Uterus (tissue), 4 donors: ENCODE measurements around the gene MYO1A. TPM values are rescaled to one million over a fixed set of nuclear protein-coding genes. Genes with fewer than 3 reads are reported as not detected.

Experiments used
- DNase-seq, 2 donors: peaks; one replicate each; pipeline ENCODE4 v3.0.0-alpha.2; 2019 to 2020
- H3K27ac ChIP-seq, 2 donors: fragments of 200-600 bp; sonication (generic); 1 replicate in 1 of 2; 2 replicates in 1 of 2; pipeline ENCODE4 v1.5.1; 2016 to 2018
- H3K27me3 ChIP-seq, 2 donors: fragments of 200-600 bp; sonication (generic); one replicate each; pipeline ENCODE4 v1.5.1; 2018 to 2019; ENCODE audit warnings: control low read depth in 1 of 2
- H3K36me3 ChIP-seq, 2 donors: fragments of 200-600 bp; sonication (generic); one replicate each; pipeline ENCODE4 v1.5.1; 2019; ENCODE audit warnings: control low read depth in 1 of 2
- H3K4me1 ChIP-seq, 2 donors: fragments of 200-600 bp; sonication (generic); one replicate each; pipeline ENCODE4 v1.5.1; 2018 to 2019; ENCODE audit warnings: control low read depth in 1 of 2
- H3K4me3 ChIP-seq, 2 donors: fragments of 200-600 bp; sonication (generic); 1 replicate in 1 of 2; 2 replicates in 1 of 2; pipeline ENCODE4 v1.5.1; 2018 to 2019; ENCODE audit warnings: mild to moderate bottlenecking in 1 of 2
- H3K9me3 ChIP-seq, 2 donors: fragments of 200-600 bp; sonication (generic); one replicate each; pipeline ENCODE4 v1.5.1; 2019; ENCODE audit warnings: control low read depth in 1 of 2
- CTCF ChIP-seq, 4 experiments: fragments of 200-600 bp in 2 of 4; fragments of 450-650 bp in 2 of 4; sonication (generic) in 2 of 4; IDR thresholded peaks; one replicate each; pipeline ENCODE4 v1.5.1; 2016 to 2019; ENCODE audit warnings: antibody characterized with exemption in 4 of 4, mild to moderate bottlenecking in 2 of 4, moderate library complexity in 1 of 4
- POLR2A ChIP-seq, 2 donors: fragments of 450-650 bp; IDR thresholded peaks; one replicate each; pipeline ENCODE4 v1.6.1; 2016; ENCODE audit warnings: antibody characterized with exemption in 2 of 2, mild to moderate bottlenecking in 1 of 2, moderate library complexity in 1 of 2
- intact Hi-C: fragments of 100-400 bp; cut with DNase I; formaldehyde crosslinking; loops from one replicate; pipeline ENCODE4 v1.15.1; 2023; ENCODE audit warnings: low total_unique reads
- total RNA-seq, 4 donors: library from RNA; depleted of rRNA in 3 of 4; stranded (reverse); fragments of >200 nt in 3 of 4; gene quantifications; one replicate each; pipeline versions ENCODE4 v1.1.0 to v1.2.4, GENCODE V29; 2014 to 2023
- donor health status: DM: yes; HTN: yes; CAD: no.

The MYO1A gene
- total RNA-seq, 4 donors from 2014 or later: 0.59 to 1.3 TPM; not detected in 2

DNA sequence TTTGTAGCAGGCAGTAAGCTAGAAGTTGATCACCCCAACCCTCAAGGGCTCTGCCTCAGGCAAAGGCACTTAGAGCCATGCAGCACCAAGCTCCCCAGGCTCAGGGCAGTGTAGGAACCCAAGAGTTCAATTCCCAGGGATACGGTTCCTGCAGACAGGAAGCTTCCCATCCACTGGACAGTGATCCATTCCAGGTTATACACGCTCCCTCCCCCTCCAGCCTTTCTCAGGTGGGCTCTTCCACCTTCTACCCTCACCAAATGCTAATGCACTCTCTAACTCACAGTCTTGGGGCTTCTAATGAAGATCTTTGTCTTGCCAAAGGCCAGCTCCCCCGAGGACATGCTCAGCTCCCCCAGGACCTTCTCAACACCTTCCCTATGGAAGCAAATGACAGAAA lies 12.7 kb downstream of the MYO1A start:
- H3K9me3 ChIP-seq: no peaks in the 10 kb centered on the region
- no peaks in the 10 kb centered on the region for H3K36me3 ChIP-seq
- no peaks in the 10 kb centered on the region for H3K4me1 ChIP-seq
- DNase-seq: no peak
- no peaks in the 10 kb centered on the region for H3K27me3 ChIP-seq
- H3K4me3 ChIP-seq: no peak overlapping the region
- intact Hi-C loops: no loop called here
- H3K27ac ChIP-seq: no peak overlapping the region
- TF ChIP-seq CTCF (IDR thresholded peaks at IDR 0.05) (no peak), POLR2A (IDR thresholded peaks at IDR 0.05) (no peak)

DNA sequence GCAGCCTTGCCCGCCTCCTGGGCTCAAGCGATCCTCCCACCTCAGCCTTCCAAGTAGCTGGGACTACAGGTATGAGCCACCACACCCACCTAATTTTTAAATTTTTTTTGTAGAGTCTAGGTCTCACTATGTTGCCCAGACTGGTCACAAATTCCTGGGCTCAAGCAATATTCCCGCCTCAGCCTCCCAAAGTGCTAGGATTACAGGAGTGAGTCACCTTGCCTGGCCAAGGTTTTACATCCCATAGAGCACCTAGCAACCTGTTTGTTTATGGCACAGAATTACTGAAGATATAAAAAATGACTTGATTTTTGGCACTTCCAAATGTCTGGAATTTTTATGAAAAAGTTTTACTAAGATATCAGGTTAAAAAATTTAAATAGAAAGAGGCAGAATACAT lies 16.5 kb downstream of the MYO1A start:
- H3K9me3 ChIP-seq: no peaks in the 10 kb centered on the region
- TF ChIP-seq CTCF (IDR thresholded peaks at IDR 0.05): no peak
- TF ChIP-seq POLR2A (IDR thresholded peaks at IDR 0.05): no peak
- no peak for DNase-seq
- H3K27me3 ChIP-seq: no peaks in the 10 kb centered on the region
- intact Hi-C loops: no loop called here
- no peaks in the 10 kb centered on the region for H3K4me1 ChIP-seq
- no peak overlapping the region for H3K27ac ChIP-seq
- no peak overlapping the region for H3K4me3 ChIP-seq
- no peaks in the 10 kb centered on the region for H3K36me3 ChIP-seq

DNA sequence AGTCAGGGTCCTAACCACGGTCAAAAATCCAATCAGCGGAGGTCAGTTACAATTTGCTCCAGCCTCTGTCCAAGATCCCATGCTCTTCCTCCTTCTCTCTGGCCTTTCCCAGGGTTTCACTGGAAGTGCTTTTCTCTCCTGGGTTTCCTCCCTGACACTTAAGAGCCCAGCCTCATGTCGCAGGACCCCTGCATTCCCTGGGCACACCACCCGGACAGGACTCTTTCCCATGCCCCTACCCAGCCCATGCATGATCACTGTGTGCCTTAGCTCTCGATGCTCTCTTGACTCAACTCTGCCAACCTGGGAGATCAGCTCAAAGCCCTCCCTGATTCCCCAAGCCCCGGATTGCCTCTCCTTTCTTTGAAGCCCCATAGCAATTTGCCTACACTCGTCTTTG lies 18.1 kb downstream of the MYO1A start:
- TF ChIP-seq CTCF (IDR thresholded peaks at IDR 0.05) (no peak), POLR2A (IDR thresholded peaks at IDR 0.05) (no peak)
- Histone ChIP-seq H3K4me1 (no peaks in the 10 kb centered on the region), H3K4me3 (no peak overlapping the region), H3K36me3 (no peaks in the 10 kb centered on the region), H3K27ac (no peak overlapping the region), H3K27me3 (no peaks in the 10 kb centered on the region), H3K9me3 (no peaks in the 10 kb centered on the region)
- intact Hi-C loops: no loop called here
- no peak for DNase-seq

DNA sequence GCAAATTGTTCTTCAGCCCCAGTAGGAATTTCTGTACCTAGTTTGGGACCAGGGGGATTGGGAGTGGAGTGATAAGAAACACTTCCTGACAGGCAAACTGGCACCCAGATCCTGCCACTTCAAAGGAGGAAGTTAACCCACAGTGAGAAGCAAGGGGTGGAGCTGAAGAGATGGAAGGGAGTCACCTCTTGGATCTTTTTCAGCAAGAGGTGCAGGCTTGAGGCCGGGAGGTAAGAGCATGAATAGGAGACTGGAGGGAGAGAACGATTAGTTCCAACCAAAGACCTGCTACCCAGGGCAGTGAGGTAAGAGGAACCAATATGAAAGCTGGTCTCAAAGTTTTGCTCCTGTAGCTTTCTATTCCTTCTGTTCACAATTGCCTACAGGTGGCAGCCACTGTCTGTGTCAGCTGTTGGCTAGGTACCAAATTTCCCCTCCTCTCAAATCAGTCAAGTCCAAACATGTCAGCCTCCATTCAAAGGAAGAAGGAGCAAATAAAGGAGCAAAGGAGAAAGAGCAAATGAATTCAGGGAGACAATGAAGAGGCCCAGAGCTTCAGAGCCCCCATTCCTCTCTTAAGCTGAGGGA lies 18.7 kb downstream of the MYO1A start:
- Histone ChIP-seq H3K27me3 (no peaks in the 10 kb centered on the region), H3K9me3 (no peaks in the 10 kb centered on the region), H3K27ac (no peak overlapping the region), H3K4me3 (no peak overlapping the region), H3K4me1 (no peaks in the 10 kb centered on the region), H3K36me3 (no peaks in the 10 kb centered on the region)
- intact Hi-C loops: no loop called here
- no peak for DNase-seq
- TF ChIP-seq CTCF (IDR thresholded peaks at IDR 0.05) (no peak), POLR2A (IDR thresholded peaks at IDR 0.05) (no peak)

DNA sequence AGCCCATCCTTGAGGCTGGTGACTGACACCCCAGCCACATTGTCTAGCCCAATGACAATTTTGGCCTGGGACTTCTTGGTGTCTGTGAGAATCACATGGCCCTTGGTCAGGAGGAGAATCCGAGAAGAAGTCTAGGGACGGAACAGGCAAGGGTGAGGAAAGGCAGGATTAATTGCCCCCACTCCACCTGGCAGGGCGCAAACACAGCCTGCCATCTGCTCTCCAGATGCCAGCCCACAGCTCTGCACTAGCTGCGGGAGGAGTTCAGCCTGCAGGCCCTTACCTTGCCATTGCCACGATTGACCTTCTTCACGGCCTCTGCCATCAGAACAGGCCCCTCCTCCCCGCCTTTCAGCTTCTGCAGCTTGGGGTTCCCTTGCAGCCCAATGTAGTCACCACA lies 20.5 kb downstream of the MYO1A start:
- Histone ChIP-seq H3K9me3 (no peaks in the 10 kb centered on the region), H3K27me3 (no peaks in the 10 kb centered on the region), H3K36me3 (no peaks in the 10 kb centered on the region), H3K4me1 (no peaks in the 10 kb centered on the region), H3K4me3 (no peak overlapping the region), H3K27ac (no peak overlapping the region)
- TF ChIP-seq CTCF (IDR thresholded peaks at IDR 0.05) (no peak), POLR2A (IDR thresholded peaks at IDR 0.05) (no peak)
- DNase-seq: no peak
- intact Hi-C loops: no loop called here
